HPDE6-E6E7 (cell line): ENCODE measurements around the gene ATP8B4.
A peak's percentile ranks its signal among the peaks of the same experiment; 100 is the strongest.

Experiments used
- DNase-seq: peaks from one replicate; pipeline ENCODE4 v3.0.0; 2011; ENCODE audit warnings: missing footprints; ENCODE audit errors: extremely low spot score

ATP8B4 gene

DNA sequence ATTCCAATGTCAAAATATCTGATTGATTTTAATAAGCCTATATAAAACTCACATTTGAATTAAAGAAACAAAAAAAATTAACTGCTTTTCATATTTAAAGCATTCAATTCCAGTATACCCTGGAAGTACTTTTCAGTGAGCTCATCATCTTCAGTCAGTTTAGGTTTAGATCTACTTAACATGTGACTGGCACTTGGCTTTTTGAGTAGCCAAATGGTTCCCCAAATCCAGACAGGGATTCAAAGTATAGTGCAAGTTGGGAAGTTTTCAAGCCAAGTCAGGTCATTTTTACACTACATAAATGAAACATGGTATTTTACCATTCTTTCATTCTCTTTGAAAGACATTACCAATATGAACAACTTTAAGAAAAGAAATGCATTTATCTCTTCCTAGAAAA lies 57.5 kb downstream of the ATP8B4 start:
- DNase-seq = no peak

GRCh38 chr15:50059883-50060282 lies 59.1 kb downstream of the ATP8B4 start:
- DNase-seq = no peak

DNA sequence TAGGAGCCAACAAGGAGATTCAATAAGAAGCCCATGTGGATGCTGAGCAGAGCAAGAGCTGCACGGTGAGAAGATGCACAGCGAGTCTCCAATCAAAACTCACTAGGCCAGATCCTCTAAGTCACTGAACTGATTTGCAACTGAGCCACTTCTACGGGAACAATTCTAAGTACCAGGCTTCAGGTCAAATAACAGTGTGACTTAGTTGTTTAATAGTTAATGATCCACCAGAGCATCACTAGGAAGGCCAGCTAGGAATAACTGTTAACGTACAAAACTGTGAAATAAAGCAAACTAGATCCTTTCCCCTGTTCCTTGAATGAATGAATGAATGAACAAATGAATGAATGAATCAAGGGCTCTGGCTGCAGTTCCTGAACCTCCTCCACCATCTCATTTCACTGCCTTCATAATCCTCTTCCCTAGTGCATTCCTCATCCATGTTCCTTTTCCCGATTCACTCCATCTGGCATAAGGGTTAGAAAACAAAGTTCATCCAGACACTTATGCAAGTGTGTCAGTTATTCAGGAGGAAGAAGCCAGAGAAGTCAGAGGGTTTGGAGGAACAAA lies 59.7 kb downstream of the ATP8B4 start:
- no peak for DNase-seq

GRCh38 chr15:50057905-50058639 lies 61.0 kb downstream of the ATP8B4 start:
- no peak for DNase-seq

DNA sequence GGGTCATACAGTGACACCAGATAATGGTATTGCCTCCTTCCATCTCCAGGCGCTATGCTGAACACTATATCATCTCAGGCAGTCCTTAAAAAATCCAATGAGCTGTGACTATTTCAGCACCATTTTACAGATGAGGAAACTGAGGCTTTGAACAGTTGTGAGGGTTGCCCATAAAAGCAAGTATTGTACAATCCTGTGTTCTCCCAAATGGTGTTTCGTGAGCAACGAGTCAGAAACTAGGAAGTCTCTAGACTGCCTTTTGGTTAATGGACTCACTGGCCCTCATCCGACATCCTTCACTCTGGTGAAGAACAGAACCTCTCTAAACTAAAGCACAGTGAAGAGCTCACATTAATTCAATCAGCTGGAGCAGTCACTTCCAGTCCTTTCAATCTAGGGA lies 61.8 kb downstream of the ATP8B4 start:
- DNase-seq = no peak

DNA sequence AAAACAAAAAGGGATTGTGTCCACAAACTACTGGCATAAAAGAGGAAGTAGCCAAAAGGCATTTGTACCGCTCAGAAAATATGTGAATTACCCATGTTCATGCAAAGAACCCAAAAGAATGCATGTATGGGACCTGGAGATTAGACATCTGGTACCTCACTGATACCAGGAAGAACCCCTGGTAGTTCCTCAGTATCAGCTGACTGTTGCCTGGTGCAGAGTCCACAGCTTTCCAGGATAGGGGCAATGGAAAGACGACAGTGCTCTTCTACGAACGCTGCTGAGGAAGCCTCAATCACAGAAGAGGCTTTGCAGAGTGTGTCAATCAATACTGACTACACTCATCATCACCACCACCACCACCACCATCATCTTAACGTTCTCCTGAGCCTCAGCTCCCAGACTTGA lies 63.3 kb downstream of the ATP8B4 start:
- DNase-seq = no peak

DNA sequence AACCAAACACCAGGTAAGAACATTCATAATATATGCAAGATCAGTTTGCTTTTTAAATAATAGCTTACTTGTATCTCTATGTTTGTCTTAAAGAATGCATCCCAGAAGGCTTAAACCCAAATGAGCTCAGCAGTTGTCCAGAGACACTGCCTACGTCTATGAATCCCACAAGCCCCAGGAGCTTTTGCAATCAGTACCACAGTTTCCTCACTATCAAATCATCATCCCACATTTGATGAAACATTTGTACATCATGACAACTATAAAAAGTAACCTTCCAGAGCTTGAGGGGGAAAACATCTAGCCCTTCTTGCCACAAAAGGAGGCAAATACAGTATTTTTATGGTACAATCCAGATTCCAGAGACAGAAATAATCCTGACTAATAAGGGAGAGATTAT lies 63.7 kb downstream of the ATP8B4 start:
- no peak for DNase-seq

DNA sequence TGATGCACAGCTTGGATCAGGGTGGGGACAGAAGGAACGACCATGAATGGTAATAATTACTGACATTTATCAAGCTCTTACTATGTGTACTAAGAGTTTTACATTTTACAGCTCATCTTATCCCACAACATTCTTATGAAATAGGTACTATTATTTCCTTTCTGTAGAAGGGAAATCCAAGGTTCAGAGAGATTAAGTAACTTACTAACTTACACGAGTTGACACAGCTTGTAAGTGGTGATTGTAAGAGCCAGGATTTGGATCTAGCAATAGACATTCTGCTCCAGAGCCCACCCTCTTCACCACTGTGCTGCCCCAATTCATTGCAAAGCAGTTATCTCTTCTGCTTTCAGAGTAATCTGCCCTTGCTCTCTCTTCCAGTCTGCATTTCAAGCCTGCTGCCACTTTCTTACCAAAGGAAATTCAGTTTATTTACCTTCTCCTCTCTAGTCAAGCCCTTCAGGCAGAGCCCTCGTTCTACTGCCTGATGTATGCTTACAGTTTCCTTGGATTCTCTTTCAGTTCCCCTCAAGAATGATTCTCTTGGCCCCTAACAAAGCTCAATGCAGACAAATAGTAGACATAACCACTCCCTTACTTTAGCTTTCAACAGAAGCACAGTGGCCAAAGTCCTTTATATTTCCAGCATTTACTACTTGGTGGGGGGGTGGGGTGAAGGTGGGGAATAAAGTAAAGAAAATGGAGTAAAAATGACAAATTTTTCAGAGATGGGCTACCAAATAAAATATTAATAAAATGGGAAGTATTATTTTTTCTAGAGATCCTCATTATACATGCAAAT lies 65.8 kb downstream of the ATP8B4 start:
- no peak for DNase-seq

DNA sequence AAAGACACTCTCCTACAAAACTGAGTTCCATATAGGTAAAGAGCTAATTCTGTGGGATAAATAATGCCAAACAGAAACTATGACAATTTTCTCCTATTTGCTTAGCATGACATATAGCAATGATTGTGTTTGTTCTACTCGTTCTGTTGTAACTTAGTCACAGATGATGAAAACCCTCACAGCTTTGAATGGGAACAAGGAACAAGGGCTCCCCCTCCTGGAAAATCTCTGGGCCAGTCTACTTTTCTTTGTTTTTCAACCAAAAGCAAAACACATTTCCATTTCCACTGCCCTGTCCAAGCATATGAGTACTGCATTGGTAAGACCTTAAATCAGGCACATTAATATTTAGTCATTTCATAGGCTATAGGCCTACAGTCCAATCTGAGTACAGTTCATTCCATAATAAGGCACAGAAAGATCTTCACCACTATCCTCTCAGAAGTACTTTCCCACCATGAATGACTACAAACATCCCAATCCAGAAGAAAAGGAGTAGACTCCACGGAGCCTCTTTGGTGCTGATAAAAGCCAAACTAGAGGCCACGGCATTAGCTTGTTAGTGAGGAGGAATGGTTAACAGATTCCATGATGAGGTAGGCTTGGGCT lies 67.1 kb downstream of the ATP8B4 start:
- DNase-seq = peak; percentile 29

GRCh38 chr15:50050986-50051743 lies 67.9 kb downstream of the ATP8B4 start:
- no peak for DNase-seq

DNA sequence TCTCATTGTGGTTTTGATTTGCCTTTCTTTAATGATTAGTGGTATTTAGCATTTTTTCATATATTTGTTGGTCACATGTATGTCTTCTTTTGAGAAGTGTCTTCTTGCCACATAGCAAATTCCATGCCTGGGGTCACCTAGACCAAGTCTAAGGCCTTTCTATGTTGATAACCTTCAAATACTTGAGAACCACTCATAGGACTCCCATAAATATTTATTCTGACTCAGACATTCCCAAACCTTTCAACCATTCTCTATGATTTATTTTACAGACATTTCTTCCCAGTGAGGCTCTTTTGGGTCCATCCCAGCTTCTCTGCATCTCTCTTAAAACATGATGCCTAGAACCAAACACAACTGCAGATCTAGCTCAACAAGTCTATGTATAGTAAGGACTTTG lies 69.2 kb downstream of the ATP8B4 start:
- DNase-seq = no peak

DNA sequence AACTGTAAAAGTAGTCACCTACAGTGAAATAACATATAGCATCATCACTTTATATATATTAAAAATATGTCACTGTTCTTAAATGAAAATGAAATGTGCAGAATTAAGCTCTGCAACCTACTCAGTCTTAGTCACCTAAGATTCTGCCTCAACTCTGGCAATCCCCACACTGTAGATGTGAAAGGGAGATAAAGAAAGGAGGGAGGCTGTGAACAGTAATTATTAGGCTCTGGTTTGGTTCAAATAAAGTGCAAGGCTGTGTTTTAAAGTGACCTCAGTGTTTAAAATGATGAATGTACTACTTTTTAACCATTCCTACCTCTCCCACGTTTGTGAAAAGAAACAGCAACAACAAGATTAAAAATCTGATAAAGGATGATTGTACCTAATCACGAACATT lies 72.2 kb downstream of the ATP8B4 start:
- no peak for DNase-seq

GRCh38 chr15:50046159-50046558 lies 72.9 kb downstream of the ATP8B4 start:
- no peak for DNase-seq

DNA sequence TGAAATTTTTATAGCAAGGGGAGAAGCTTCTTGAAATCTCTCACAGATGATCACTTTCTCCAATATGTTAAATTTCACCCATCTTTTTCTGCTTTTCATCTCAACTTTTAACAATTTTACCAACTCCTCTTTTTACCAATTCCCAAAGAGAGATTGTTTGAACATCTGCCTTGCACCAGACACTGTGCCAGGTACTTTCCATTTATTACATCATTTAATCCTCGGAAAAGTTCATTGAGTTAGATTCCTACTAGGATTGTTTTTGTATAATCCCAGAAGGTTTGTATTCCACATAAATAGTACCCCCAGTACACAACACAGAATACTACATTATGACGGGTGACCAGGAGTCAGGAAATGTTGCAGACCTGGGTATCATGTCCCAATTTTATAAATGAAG lies 74.1 kb downstream of the ATP8B4 start:
- DNase-seq = no peak

GRCh38 chr15:50044406-50044805 lies 74.6 kb downstream of the ATP8B4 start:
- no peak for DNase-seq

DNA sequence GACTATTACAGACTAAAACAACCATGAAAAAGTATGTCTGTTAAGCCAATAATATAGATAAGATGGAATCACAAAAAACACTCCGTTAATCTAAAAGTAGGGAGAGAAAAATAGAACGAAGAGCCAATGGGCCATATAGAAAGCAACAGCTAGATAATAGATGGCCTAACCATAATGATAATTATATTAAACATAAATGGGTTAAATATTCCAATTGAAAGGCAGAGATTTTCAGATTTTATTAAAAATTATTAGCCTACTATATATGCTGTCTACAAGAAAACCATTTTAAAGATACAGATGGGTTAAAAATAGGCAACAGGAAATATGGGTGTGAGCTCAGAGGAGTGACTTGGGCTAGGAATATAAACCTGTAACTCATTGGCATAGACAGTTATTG lies 76.3 kb downstream of the ATP8B4 start:
- DNase-seq = no peak

DNA sequence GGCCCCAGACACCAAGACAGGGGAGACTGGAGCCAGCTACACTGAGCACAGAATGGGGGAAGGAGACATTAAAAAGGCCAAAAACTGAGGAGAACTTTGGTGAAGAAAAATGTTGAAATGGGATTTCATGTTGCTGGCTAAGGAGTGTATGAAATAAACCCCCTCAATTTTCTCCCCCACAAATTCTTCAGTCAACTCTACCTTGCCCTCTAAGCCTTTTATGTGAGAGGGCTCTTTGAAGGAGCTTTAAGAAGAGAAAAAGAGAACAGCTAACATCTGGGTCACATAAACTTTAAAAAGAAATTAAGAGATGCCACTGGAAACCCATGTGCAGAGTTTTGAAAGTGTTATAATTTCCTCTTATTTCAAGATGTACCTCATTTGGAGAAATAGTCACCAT lies 88.6 kb downstream of the ATP8B4 start:
- DNase-seq = no peak

DNA sequence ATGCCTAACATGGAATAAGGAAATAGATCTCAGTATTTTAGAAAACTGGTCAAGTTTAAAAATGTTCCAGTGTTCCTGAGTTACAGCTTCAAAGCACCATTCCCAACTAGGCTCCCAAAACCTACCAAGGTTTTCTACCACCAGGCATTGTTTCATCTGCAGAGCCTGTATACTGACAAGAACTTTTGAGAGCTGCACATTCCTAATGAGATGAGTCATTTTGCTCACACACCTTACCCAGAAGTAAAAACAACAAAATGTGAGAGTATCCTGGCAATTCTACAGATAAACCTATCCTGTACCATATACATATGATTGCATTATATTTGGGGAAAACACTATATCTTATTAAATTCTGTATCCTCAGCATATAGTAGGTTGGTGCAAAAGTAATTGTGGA lies 90.7 kb downstream of the ATP8B4 start:
- DNase-seq = no peak

- no peak for DNase-seq
Measured at GRCh38 chr15:50024281-50024680, 94.8 kb downstream of the ATP8B4 start.

- no peak for DNase-seq
Measured at GRCh38 chr15:50018491-50018890, 100.5 kb downstream of the ATP8B4 start.

- no peak for DNase-seq
Measured at GRCh38 chr15:50017522-50017921, 101.5 kb downstream of the ATP8B4 start.

GRCh38 chr15:50016951-50017350 lies 102.1 kb downstream of the ATP8B4 start:
- DNase-seq = no peak
